ENCODE measurements around the gene FASTK.

DNA sequence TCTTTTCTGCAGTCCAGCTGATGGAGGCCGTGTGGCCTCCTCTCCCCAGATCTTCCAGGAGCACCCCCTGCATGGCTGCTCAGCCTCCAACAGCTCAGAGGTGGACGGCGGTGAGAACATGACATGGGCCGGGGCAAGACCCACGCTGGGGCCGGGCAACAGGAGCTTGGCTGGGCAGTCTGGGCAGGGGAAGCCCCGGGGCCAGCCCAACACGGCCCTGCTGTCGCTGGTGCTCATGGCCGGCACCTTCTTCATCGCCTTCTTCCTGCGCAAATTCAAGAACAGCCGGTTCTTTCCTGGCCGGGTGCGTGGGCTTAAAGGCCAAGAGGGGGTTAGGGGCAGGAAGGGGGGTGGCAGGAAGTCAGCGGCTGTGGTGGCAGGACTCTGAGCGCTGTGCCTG lies 6.6 kb downstream of the FASTK start:
- TF ChIP-seq, protein P1, sequence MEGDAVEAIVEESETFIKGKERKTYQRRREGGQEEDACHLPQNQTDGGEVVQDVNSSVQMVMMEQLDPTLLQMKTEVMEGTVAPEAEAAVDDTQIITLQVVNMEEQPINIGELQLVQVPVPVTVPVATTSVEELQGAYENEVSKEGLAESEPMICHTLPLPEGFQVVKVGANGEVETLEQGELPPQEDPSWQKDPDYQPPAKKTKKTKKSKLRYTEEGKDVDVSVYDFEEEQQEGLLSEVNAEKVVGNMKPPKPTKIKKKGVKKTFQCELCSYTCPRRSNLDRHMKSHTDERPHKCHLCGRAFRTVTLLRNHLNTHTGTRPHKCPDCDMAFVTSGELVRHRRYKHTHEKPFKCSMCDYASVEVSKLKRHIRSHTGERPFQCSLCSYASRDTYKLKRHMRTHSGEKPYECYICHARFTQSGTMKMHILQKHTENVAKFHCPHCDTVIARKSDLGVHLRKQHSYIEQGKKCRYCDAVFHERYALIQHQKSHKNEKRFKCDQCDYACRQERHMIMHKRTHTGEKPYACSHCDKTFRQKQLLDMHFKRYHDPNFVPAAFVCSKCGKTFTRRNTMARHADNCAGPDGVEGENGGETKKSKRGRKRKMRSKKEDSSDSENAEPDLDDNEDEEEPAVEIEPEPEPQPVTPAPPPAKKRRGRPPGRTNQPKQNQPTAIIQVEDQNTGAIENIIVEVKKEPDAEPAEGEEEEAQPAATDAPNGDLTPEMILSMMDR (conservative IDR thresholded peaks at IDR 0.05; ENCODE audit: low read depth, low read length): no peak
- no peak for TF ChIP-seq RCOR1 (IDR thresholded peaks at IDR 0.05; ENCODE audit: insufficient replicate concordance, low read length)
- TF ChIP-seq POLR2A (IDR thresholded peaks at IDR 0.05; ENCODE audit: low read depth, low read length): no peak
- no peak for TF ChIP-seq FOS (IDR thresholded peaks at IDR 0.05; ENCODE audit: low read depth, low read length)
- TF ChIP-seq, protein P2, sequence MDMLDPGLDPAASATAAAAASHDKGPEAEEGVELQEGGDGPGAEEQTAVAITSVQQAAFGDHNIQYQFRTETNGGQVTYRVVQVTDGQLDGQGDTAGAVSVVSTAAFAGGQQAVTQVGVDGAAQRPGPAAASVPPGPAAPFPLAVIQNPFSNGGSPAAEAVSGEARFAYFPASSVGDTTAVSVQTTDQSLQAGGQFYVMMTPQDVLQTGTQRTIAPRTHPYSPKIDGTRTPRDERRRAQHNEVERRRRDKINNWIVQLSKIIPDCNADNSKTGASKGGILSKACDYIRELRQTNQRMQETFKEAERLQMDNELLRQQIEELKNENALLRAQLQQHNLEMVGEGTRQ (IDR thresholded peaks at IDR 0.05; ENCODE audit: low read depth, low read length): no peak
- no peak for TF ChIP-seq RAD21 (IDR thresholded peaks at IDR 0.05; ENCODE audit: low read length)
- no peak for TF ChIP-seq MAZ (IDR thresholded peaks at IDR 0.05; ENCODE audit: borderline replicate concordance, low read depth, low read length)
- TF ChIP-seq BHLHE40 (IDR thresholded peaks at IDR 0.05; ENCODE audit: low read depth, low read length): no peak
- no peak for TF ChIP-seq CEBPB (IDR thresholded peaks at IDR 0.05; ENCODE audit: low read depth, low read length)
